Prostate gland (tissue), 2 donors: ENCODE data around the gene CPA1.

Source experiments
- CTCF ChIP-seq, 4 experiments: fragments of 200-600 bp in 2 of 4; fragments of 450-650 bp in 2 of 4; sonication (generic) in 2 of 4; IDR thresholded peaks; 1 replicate in 3 of 4; 2 replicates in 1 of 4; pipeline ENCODE4 v1.5.1; 2016 to 2019; ENCODE audit warnings: antibody characterized with exemption in 4 of 4, mild to moderate bottlenecking in 2 of 4, moderate library complexity in 2 of 4
- POLR2A ChIP-seq: fragments of 450-650 bp; IDR thresholded peaks from one replicate; pipeline ENCODE4 v1.6.1; 2016; ENCODE audit warnings: antibody characterized with exemption, mild to moderate bottlenecking

- no peak for TF ChIP-seq CTCF (IDR thresholded peaks at IDR 0.05)
- TF ChIP-seq POLR2A = no peak
Observed at GRCh38 chr7:130367836-130368746, 12.2 kb upstream of the CPA1 start.
